H1 (cell line): ENCODE data around the gene SPAG16. TPM values are rescaled to one million over a fixed set of nuclear protein-coding genes. Genes with fewer than 3 reads are reported as not detected.

Source experiments
- HDAC2 ChIP-seq, 2 experiments: fragments of 300-600 bp in 1 of 2; sonication (generic) in 1 of 2; IDR thresholded peaks; 2 replicates each; pipeline ENCODE4 v1.6.1; 2011 to 2012; ENCODE audit warnings: low read depth in 2 of 2, low read length in 2 of 2, mild to moderate bottlenecking in 2 of 2, moderate library complexity in 2 of 2, borderline replicate concordance in 1 of 2, inconsistent platforms in 1 of 2
- NANOG ChIP-seq: IDR thresholded peaks from 2 replicates; pipeline ENCODE4 v1.6.1; 2011; ENCODE audit warnings: low read length, low read depth, mild to moderate bottlenecking, inconsistent platforms; ENCODE audit not compliant: insufficient read depth, poor library complexity, severe bottlenecking
- SIN3A ChIP-seq, 2 experiments: IDR thresholded peaks in 1 of 2; conservative IDR thresholded peaks in 1 of 2; 2 replicates each; pipeline ENCODE4 v1.6.1; 2011 to 2012; ENCODE audit warnings: low read length in 2 of 2, improper control_type of control experiment in 1 of 2, low read depth in 1 of 2, mild to moderate bottlenecking in 1 of 2
- polyA plus RNA-seq, 7 experiments: library from polyadenylated mRNA; depleted of rRNA in 3 of 7; stranded (reverse) in 5 of 7; unstranded in 2 of 7; fragments of >200 nt in 5 of 7; fragments of 200-250 nt in 2 of 7; gene quantifications; 1 replicate in 5 of 7; 2 replicates in 1 of 7; 4 replicates in 1 of 7; pipeline versions ENCODE4 v1.2.1 to v1.2.3, GENCODE V29; 2011 to 2013; ENCODE audit warnings: missing spikeins in 2 of 7, mixed read lengths in 2 of 7
- total RNA-seq: library from RNA; stranded (reverse); fragmentation: NEBNext Ultra II Directional; extraction: Animal tissue kit (Norgen Biotek cat#: 25700); gene quantifications from 2 replicates; pipeline ENCODE4 v1.2.1, GENCODE V29; 2021
- TF ChIP-seq, protein P1 (sequence below): fragments of 300-600 bp; sonication (generic); IDR thresholded peaks from 2 replicates; pipeline ENCODE4 v1.7.1; 2012; ENCODE audit warnings: low read length, moderate library complexity, mild to moderate bottlenecking, inconsistent platforms; ENCODE audit not compliant: insufficient replicate concordance

SPAG16 gene
- total and polyA plus RNA-seq, 2 of the 8 experiments (the other 6 are each of a cell fraction or from before 2014, with no cell fraction given): 6.0 to 14.9 TPM

DNA sequence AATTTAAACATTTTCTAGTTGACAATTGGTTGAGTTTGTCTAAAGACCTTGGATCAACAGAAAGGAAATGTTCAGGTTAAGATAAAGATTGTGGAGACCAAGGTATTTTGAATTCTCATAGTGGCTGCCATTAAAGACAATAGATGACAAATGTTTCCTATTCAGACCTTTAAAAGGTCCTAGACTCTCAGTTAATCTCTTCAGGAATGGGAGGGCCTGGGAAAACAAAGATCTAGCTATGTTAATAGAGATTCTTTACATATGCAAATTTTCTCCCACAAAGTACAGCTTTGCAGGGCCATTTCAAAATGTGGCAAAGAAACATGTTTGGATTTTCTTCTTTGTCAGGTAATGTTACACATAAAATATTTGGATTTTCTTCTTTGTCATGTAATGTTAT is 403.9 kb downstream of the SPAG16 start (continued):
- TF ChIP-seq, protein P1, sequence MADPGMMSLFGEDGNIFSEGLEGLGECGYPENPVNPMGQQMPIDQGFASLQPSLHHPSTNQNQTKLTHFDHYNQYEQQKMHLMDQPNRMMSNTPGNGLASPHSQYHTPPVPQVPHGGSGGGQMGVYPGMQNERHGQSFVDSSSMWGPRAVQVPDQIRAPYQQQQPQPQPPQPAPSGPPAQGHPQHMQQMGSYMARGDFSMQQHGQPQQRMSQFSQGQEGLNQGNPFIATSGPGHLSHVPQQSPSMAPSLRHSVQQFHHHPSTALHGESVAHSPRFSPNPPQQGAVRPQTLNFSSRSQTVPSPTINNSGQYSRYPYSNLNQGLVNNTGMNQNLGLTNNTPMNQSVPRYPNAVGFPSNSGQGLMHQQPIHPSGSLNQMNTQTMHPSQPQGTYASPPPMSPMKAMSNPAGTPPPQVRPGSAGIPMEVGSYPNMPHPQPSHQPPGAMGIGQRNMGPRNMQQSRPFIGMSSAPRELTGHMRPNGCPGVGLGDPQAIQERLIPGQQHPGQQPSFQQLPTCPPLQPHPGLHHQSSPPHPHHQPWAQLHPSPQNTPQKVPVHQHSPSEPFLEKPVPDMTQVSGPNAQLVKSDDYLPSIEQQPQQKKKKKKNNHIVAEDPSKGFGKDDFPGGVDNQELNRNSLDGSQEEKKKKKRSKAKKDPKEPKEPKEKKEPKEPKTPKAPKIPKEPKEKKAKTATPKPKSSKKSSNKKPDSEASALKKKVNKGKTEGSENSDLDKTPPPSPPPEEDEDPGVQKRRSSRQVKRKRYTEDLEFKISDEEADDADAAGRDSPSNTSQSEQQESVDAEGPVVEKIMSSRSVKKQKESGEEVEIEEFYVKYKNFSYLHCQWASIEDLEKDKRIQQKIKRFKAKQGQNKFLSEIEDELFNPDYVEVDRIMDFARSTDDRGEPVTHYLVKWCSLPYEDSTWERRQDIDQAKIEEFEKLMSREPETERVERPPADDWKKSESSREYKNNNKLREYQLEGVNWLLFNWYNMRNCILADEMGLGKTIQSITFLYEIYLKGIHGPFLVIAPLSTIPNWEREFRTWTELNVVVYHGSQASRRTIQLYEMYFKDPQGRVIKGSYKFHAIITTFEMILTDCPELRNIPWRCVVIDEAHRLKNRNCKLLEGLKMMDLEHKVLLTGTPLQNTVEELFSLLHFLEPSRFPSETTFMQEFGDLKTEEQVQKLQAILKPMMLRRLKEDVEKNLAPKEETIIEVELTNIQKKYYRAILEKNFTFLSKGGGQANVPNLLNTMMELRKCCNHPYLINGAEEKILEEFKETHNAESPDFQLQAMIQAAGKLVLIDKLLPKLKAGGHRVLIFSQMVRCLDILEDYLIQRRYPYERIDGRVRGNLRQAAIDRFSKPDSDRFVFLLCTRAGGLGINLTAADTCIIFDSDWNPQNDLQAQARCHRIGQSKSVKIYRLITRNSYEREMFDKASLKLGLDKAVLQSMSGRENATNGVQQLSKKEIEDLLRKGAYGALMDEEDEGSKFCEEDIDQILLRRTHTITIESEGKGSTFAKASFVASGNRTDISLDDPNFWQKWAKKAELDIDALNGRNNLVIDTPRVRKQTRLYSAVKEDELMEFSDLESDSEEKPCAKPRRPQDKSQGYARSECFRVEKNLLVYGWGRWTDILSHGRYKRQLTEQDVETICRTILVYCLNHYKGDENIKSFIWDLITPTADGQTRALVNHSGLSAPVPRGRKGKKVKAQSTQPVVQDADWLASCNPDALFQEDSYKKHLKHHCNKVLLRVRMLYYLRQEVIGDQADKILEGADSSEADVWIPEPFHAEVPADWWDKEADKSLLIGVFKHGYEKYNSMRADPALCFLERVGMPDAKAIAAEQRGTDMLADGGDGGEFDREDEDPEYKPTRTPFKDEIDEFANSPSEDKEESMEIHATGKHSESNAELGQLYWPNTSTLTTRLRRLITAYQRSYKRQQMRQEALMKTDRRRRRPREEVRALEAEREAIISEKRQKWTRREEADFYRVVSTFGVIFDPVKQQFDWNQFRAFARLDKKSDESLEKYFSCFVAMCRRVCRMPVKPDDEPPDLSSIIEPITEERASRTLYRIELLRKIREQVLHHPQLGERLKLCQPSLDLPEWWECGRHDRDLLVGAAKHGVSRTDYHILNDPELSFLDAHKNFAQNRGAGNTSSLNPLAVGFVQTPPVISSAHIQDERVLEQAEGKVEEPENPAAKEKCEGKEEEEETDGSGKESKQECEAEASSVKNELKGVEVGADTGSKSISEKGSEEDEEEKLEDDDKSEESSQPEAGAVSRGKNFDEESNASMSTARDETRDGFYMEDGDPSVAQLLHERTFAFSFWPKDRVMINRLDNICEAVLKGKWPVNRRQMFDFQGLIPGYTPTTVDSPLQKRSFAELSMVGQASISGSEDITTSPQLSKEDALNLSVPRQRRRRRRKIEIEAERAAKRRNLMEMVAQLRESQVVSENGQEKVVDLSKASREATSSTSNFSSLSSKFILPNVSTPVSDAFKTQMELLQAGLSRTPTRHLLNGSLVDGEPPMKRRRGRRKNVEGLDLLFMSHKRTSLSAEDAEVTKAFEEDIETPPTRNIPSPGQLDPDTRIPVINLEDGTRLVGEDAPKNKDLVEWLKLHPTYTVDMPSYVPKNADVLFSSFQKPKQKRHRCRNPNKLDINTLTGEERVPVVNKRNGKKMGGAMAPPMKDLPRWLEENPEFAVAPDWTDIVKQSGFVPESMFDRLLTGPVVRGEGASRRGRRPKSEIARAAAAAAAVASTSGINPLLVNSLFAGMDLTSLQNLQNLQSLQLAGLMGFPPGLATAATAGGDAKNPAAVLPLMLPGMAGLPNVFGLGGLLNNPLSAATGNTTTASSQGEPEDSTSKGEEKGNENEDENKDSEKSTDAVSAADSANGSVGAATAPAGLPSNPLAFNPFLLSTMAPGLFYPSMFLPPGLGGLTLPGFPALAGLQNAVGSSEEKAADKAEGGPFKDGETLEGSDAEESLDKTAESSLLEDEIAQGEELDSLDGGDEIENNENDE: peak; percentile 57
- TF ChIP-seq SIN3A (conservative IDR thresholded peaks at IDR 0.05 in 1 of 2, IDR thresholded peaks at IDR 0.05 in 1 of 2; ENCODE audit: low read depth in 1 of 2, low read length in 2 of 2) (no peak), NANOG (peak; percentile 48), HDAC2 (IDR thresholded peaks at IDR 0.05; ENCODE audit: borderline replicate concordance in 1 of 2, low read depth in 2 of 2, low read length in 2 of 2) (no peak)
- TF ChIP-seq, all 59 proteins: peak for 3
